Neural cell (in vitro differentiated cells): ENCODE data around the gene GH1. TPM values are rescaled to one million over a fixed set of nuclear protein-coding genes. Genes with fewer than 3 reads are reported as not detected.

Experiments
- H2AFZ ChIP-seq: fragments of 200-600, 300-800 bp; sonication (generic), shearing (Covaris generic); 2 replicates; pipeline ENCODE4 v1.6.0; 2014; ENCODE audit warnings: low read depth, mild to moderate bottlenecking, antibody characterized with exemption, low read length, moderate library complexity
- H3F3A ChIP-seq: fragments of 200-600 bp; shearing (Covaris generic); 2 replicates; pipeline ENCODE4 v1.6.1; 2016; ENCODE audit warnings: mild to moderate bottlenecking, moderate library complexity, mixed read lengths, antibody characterized with exemption, low read length; ENCODE audit not compliant: insufficient read depth, poor library complexity, severe bottlenecking
- H3K27ac ChIP-seq: fragments of 200-600, 300-800 bp; sonication (generic), shearing (Covaris generic); 2 replicates; pipeline ENCODE4 v1.5.1; 2014; ENCODE audit warnings: mild to moderate bottlenecking, low read length, moderate library complexity
- H3K27me3 ChIP-seq: fragments of 300-800, 200-600 bp; sonication (generic), shearing (Covaris generic); 2 replicates; pipeline ENCODE4 v1.6.0; 2014; ENCODE audit warnings: mild to moderate bottlenecking, low read depth, low read length, moderate library complexity; ENCODE audit not compliant: insufficient read depth
- H3K36me3 ChIP-seq: fragments of 300-800, 200-600 bp; sonication (generic), shearing (Covaris generic); 2 replicates; pipeline ENCODE4 v1.5.1; 2014; ENCODE audit warnings: mild to moderate bottlenecking, antibody characterized with exemption, low read length, moderate library complexity; ENCODE audit not compliant: insufficient read depth
- H3K4me2 ChIP-seq: fragments of 300-800, 200-600 bp; sonication (generic), shearing (Covaris generic); 2 replicates; pipeline ENCODE4 v1.6.0; 2014; ENCODE audit warnings: mild to moderate bottlenecking, low read length
- H3K4me3 ChIP-seq: fragments of 300-800, 200-600 bp; sonication (generic), shearing (Covaris generic); 2 replicates; pipeline ENCODE4 v1.5.1; 2014; ENCODE audit warnings: mild to moderate bottlenecking, low read length, moderate library complexity
- H3K79me2 ChIP-seq: fragments of 200-600 bp; shearing (Covaris generic); replicated peaks from 2 replicates; pipeline ENCODE4 v1.6.0; 2014; ENCODE audit warnings: mild to moderate bottlenecking, low read length, moderate library complexity; ENCODE audit not compliant: insufficient read depth
- H3K9ac ChIP-seq: fragments of 300-800, 200-600 bp; sonication (generic), shearing (Covaris generic); 2 replicates; pipeline ENCODE4 v1.6.1; 2016; ENCODE audit warnings: mild to moderate bottlenecking, low read length, mixed read lengths
- H3K9me2 ChIP-seq: fragments of 200-600 bp; shearing (Covaris generic); 2 replicates; pipeline ENCODE4 v1.6.1; 2016; ENCODE audit warnings: mild to moderate bottlenecking, low read length, mixed read lengths; ENCODE audit not compliant: insufficient read depth
- H3K9me3 ChIP-seq: fragments of 200-600, 300-800 bp; sonication (generic), shearing (Covaris generic); 2 replicates; pipeline ENCODE4 v1.6.1; 2016; ENCODE audit warnings: mild to moderate bottlenecking, mixed run types, low read length, moderate library complexity, mixed read lengths
- H4K20me1 ChIP-seq: fragments of 200-600 bp; shearing (Covaris generic); 2 replicates; pipeline ENCODE4 v1.6.1; 2016; ENCODE audit warnings: mild to moderate bottlenecking, mixed run types; ENCODE audit not compliant: insufficient read depth
- CTCF ChIP-seq: fragments of 450-650 bp; IDR thresholded peaks from 2 replicates; pipeline ENCODE4 v1.5.1; 2014; ENCODE audit warnings: antibody characterized with exemption, mild to moderate bottlenecking, moderate library complexity; ENCODE audit not compliant: poor library complexity, severe bottlenecking
- EP300 ChIP-seq: fragments of 450-650 bp; conservative IDR thresholded peaks from 2 replicates; pipeline ENCODE4 v1.6.1; 2014; ENCODE audit warnings: antibody characterized with exemption, mild to moderate bottlenecking, moderate library complexity; ENCODE audit not compliant: poor library complexity, severe bottlenecking
- EZH2 ChIP-seq: fragments of 200-600, 300-800 bp; shearing (Covaris generic), sonication (generic); IDR thresholded peaks from 2 replicates; pipeline ENCODE4 v1.6.1; 2014; ENCODE audit warnings: antibody characterized with exemption, low read length, borderline replicate concordance, mild to moderate bottlenecking; ENCODE audit not compliant: insufficient read depth, poor library complexity, severe bottlenecking
- MXI1 ChIP-seq: fragments of 450-650 bp; conservative IDR thresholded peaks from 2 replicates; pipeline ENCODE4 v1.6.1; 2014; ENCODE audit warnings: antibody characterized with exemption, mild to moderate bottlenecking; ENCODE audit not compliant: poor library complexity, severe bottlenecking
- POLR2AphosphoS5 ChIP-seq: IDR thresholded peaks from 2 replicates; pipeline ENCODE4 v1.6.1; 2012
- RAD21 ChIP-seq: fragments of 450-650 bp; conservative IDR thresholded peaks from 2 replicates; pipeline ENCODE4 v1.6.1; 2014; ENCODE audit warnings: antibody characterized with exemption, mild to moderate bottlenecking, moderate library complexity
- REST ChIP-seq: IDR thresholded peaks from 2 replicates; pipeline ENCODE4 v1.6.1; 2012; ENCODE audit warnings: borderline replicate concordance
- SMC3 ChIP-seq: fragments of 450-650 bp; conservative IDR thresholded peaks from 2 replicates; pipeline ENCODE4 v1.6.1; 2014; ENCODE audit warnings: antibody characterized with exemption, mild to moderate bottlenecking, moderate library complexity; ENCODE audit not compliant: poor library complexity
- TAF1 ChIP-seq: IDR thresholded peaks from 2 replicates; pipeline ENCODE4 v1.6.1; 2012; ENCODE audit warnings: low read depth
- polyA plus RNA-seq: library from polyadenylated mRNA; depleted of rRNA; stranded (reverse); fragments of >200 nt; gene quantifications from 2 replicates; pipeline ENCODE4 v1.2.3, GENCODE V29; 2014

Gene GH1
- polyA plus RNA-seq, 1 donor from 2014 or later, result not detected

- no peaks in the 10 kb centered on the region for H3F3A ChIP-seq
- no peaks in the 10 kb centered on the region for H3K9me2 ChIP-seq
- no peak overlapping the region for H2AFZ ChIP-seq
- no peak overlapping the region for H3K4me2 ChIP-seq
- peaks cover 3% of the 10 kb centered on the region for H3K9me3 ChIP-seq
- H3K4me3 ChIP-seq, result no peak overlapping the region
- H3K79me2 ChIP-seq, result no peaks in the 10 kb centered on the region
- no peaks in the 10 kb centered on the region for H4K20me1 ChIP-seq
- no peaks in the 10 kb centered on the region for H3K36me3 ChIP-seq
- H3K27me3 ChIP-seq, result no peaks in the 10 kb centered on the region
- no peak overlapping the region for H3K27ac ChIP-seq
- no peak overlapping the region for H3K9ac ChIP-seq
- TF ChIP-seq RAD21 (no peak), EP300 (no peak)
Measured at GRCh38 chr17:63941751-63942150, 23.1 kb upstream of the GH1 start.

- TF ChIP-seq TAF1 (no peak), MXI1 (no peak), EP300 (no peak)
- H3K27me3 ChIP-seq, result no peaks in the 10 kb centered on the region
- no peaks in the 10 kb centered on the region for H3K79me2 ChIP-seq
- H3K4me3 ChIP-seq, result no peak overlapping the region
- H3K9me3 ChIP-seq, result peaks cover 3% of the 10 kb centered on the region
- no peak overlapping the region for H3K4me2 ChIP-seq
- no peaks in the 10 kb centered on the region for H3K9me2 ChIP-seq
- no peaks in the 10 kb centered on the region for H3F3A ChIP-seq
- no peaks in the 10 kb centered on the region for H4K20me1 ChIP-seq
- no peak overlapping the region for H3K9ac ChIP-seq
- H3K36me3 ChIP-seq, result no peaks in the 10 kb centered on the region
- no peak overlapping the region for H3K27ac ChIP-seq
- no peak overlapping the region for H2AFZ ChIP-seq
Measured at GRCh38 chr17:63941162-63941561, 22.5 kb upstream of the GH1 start.

GRCh38 chr17:63940584-63940983 is 21.9 kb upstream of the GH1 start:
- H3K4me2 ChIP-seq, result no peak overlapping the region
- no peaks in the 10 kb centered on the region for H3F3A ChIP-seq
- H3K79me2 ChIP-seq, result no peaks in the 10 kb centered on the region
- no peaks in the 10 kb centered on the region for H3K27me3 ChIP-seq
- no peak for TF ChIP-seq EZH2
- H3K36me3 ChIP-seq, result no peaks in the 10 kb centered on the region
- H2AFZ ChIP-seq, result no peak overlapping the region
- peaks cover 3% of the 10 kb centered on the region for H3K9me3 ChIP-seq
- H4K20me1 ChIP-seq, result no peaks in the 10 kb centered on the region
- no peak overlapping the region for H3K4me3 ChIP-seq
- H3K27ac ChIP-seq, result no peak overlapping the region
- H3K9me2 ChIP-seq, result no peaks in the 10 kb centered on the region
- no peak overlapping the region for H3K9ac ChIP-seq

GRCh38 chr17:63939884-63940283 is 21.2 kb upstream of the GH1 start:
- Histone ChIP-seq H2AFZ (no peak overlapping the region), H3K9ac (no peak overlapping the region), H3K36me3 (no peaks in the 10 kb centered on the region), H3K9me3 (peaks cover 3% of the 10 kb centered on the region), H3F3A (no peaks in the 10 kb centered on the region), H3K4me2 (no peak overlapping the region), H3K27ac (no peak overlapping the region), H3K79me2 (no peaks in the 10 kb centered on the region), H3K27me3 (no peaks in the 10 kb centered on the region), H3K4me3 (no peak overlapping the region), H4K20me1 (no peaks in the 10 kb centered on the region), H3K9me2 (no peaks in the 10 kb centered on the region)
- no peak for TF ChIP-seq RAD21
- TF ChIP-seq CTCF, result no peak
- TF ChIP-seq MXI1, result no peak
- no peak for TF ChIP-seq EZH2
- no peak for TF ChIP-seq REST
- TF ChIP-seq SMC3, result no peak
- no peak for TF ChIP-seq POLR2AphosphoS5
- TF ChIP-seq EP300, result no peak
- no peak for TF ChIP-seq TAF1
